HFF-Myc (cell line): ENCODE data around the gene LGR4.
A peak's percentile ranks its signal among the peaks of the same experiment; 100 is the strongest.
"Not testable (repeated sequence)": the region's sequence is repeated elsewhere in the genome, so short reads cannot be mapped to it uniquely, and the experiment has no call there.

ENCODE experiments used
- DNase-seq: peaks from one replicate; pipeline ENCODE4 v3.0.0-alpha.2; 2011; ENCODE audit warnings: low read depth; ENCODE audit errors: extremely low read depth
- H3K4me3 ChIP-seq: replicated peaks from 2 replicates; pipeline ENCODE4 v1.5.1; 2011; ENCODE audit warnings: low read depth, mild to moderate bottlenecking, control low read depth, low read length
- CTCF ChIP-seq: IDR thresholded peaks from 2 replicates; pipeline ENCODE4 v1.5.1; 2012; ENCODE audit warnings: mild to moderate bottlenecking, low read depth, low read length, control low read depth; ENCODE audit errors: missing control alignments

Gene LGR4

GRCh38 chr11:27472398-27473016 lies at the start of gene LGR4:
Gene LGR4 (minus strand): TSS chr11:27472790. CDS start chr11:27472302, 488 bp downstream.
- peak; percentile 81 for DNase-seq
- TF ChIP-seq CTCF, result no peak
- peak within 1 kb of the TSS; percentile 63 for H3K4me3 ChIP-seq

- TF ChIP-seq CTCF, result no peak
- H3K4me3 ChIP-seq, result no peak overlapping the region
- DNase-seq, result no peak
Measured at GRCh38 chr11:27520226-27520625, 47.6 kb upstream of the LGR4 start.

- TF ChIP-seq CTCF, result no peak
Measured at GRCh38 chr11:27518518-27518917, 45.9 kb upstream of the LGR4 start.

GRCh38 chr11:27517490-27517889 lies 44.9 kb upstream of the LGR4 start:
- H3K4me3 ChIP-seq, DNase-seq: not testable (repeated sequence)

More at GRCh38 chr11:27518518-27518917, 45.9 kb upstream of the LGR4 start:
- DNase-seq, result no peak
- no peak overlapping the region for H3K4me3 ChIP-seq

GRCh38 chr11:27514558-27514957 lies 42.0 kb upstream of the LGR4 start:
- TF ChIP-seq CTCF, result no peak
- DNase-seq, result no peak
- H3K4me3 ChIP-seq, result no peak overlapping the region

GRCh38 chr11:27514076-27514475 lies 41.5 kb upstream of the LGR4 start:
- no peak for DNase-seq
- TF ChIP-seq CTCF, result no peak
- no peak overlapping the region for H3K4me3 ChIP-seq

GRCh38 chr11:27513389-27513788 lies 40.8 kb upstream of the LGR4 start:
- no peak for TF ChIP-seq CTCF
- no peak overlapping the region for H3K4me3 ChIP-seq
- DNase-seq, result no peak
